Upper lobe of right lung (tissue), 1 donor: ENCODE measurements around the gene ITPK1. TPM values are rescaled to one million over a fixed set of nuclear protein-coding genes. Genes with fewer than 3 reads are reported as not detected.
A peak's percentile ranks its signal among the peaks of the same experiment; 100 is the strongest.

Source experiments
- ATAC-seq: fragments of 200-7000 bp; cut with Tn5 transposase; one replicate; pipeline ENCODE4 v1.9.1; 2020; ENCODE audit warnings: mild to moderate bottlenecking, moderate library complexity
- DNase-seq: peaks from one replicate; pipeline ENCODE4 v3.0.0-alpha.2; 2020
- H3K27ac ChIP-seq: fragments of 200-600 bp; one replicate; pipeline ENCODE4 v1.8.0; 2022
- H3K27me3 ChIP-seq: fragments of 200-600 bp; one replicate; pipeline ENCODE4 v1.8.0; 2022; ENCODE audit warnings: mild to moderate bottlenecking
- H3K36me3 ChIP-seq: fragments of 200-600 bp; one replicate; pipeline ENCODE4 v1.8.0; 2022
- H3K4me1 ChIP-seq: fragments of 200-600 bp; one replicate; pipeline ENCODE4 v1.8.0; 2022
- H3K4me3 ChIP-seq: fragments of 200-600 bp; one replicate; pipeline ENCODE4 v1.8.0; 2022; ENCODE audit warnings: mild to moderate bottlenecking
- H3K9me3 ChIP-seq: fragments of 200-600 bp; one replicate; pipeline ENCODE4 v1.8.0; 2022
- CTCF ChIP-seq: fragments of 200-600 bp; IDR thresholded peaks from one replicate; pipeline ENCODE4 v1.8.0; 2022; ENCODE audit warnings: antibody characterized with exemption
- intact Hi-C: fragments of 100-400 bp; cut with DNase I; formaldehyde crosslinking; loops from one replicate; pipeline ENCODE4 v1.11.0; 2022
- total RNA-seq: library from RNA; stranded (reverse); fragmentation: NEBNext Ultra II Directional; extraction: Animal tissue kit (Norgen Biotek cat#: 25700); gene quantifications from one replicate; pipeline ENCODE4 v1.2.1, GENCODE V29; 2021
- donor health status: DM: no; HTN: yes; CAD: no; lungs with severe emphysema.

Gene ITPK1
- total RNA-seq, 1 donor from 2014 or later = 96.9 TPM

- DNase-seq = no peak
- TF ChIP-seq CTCF = no peak
- no peaks in the 10 kb centered on the region for H3K4me1 ChIP-seq
- intact Hi-C loops = no loop called here
- peaks cover 22% of the 10 kb centered on the region for H3K27me3 ChIP-seq
- ATAC-seq = no peak
- H3K27ac ChIP-seq = no peak overlapping the region
- no peaks in the 10 kb centered on the region for H3K36me3 ChIP-seq
- H3K4me3 ChIP-seq = no peak overlapping the region
- no peaks in the 10 kb centered on the region for H3K9me3 ChIP-seq
Measured at GRCh38 chr14:92926180-92926845, 189.4 kb downstream of the ITPK1 start.

- intact Hi-C loops = no loop called here
- H3K4me3 ChIP-seq = no peak overlapping the region
- H3K27ac ChIP-seq = no peak overlapping the region
- no peaks in the 10 kb centered on the region for H3K4me1 ChIP-seq
- H3K27me3 ChIP-seq = peaks cover 22% of the 10 kb centered on the region
- DNase-seq = no peak
- TF ChIP-seq CTCF = no peak
- no peaks in the 10 kb centered on the region for H3K9me3 ChIP-seq
- no peak for ATAC-seq
- H3K36me3 ChIP-seq = no peaks in the 10 kb centered on the region
Measured at GRCh38 chr14:92925446-92925845, 190.3 kb downstream of the ITPK1 start.

GRCh38 chr14:92924247-92924646, 191.5 kb downstream of the ITPK1 start:
- Histone ChIP-seq H3K9me3 (no peaks in the 10 kb centered on the region), H3K4me3 (no peak overlapping the region), H3K27me3 (peaks cover 22% of the 10 kb centered on the region), H3K27ac (no peak overlapping the region), H3K4me1 (no peaks in the 10 kb centered on the region), H3K36me3 (no peaks in the 10 kb centered on the region)
- no peak for ATAC-seq
- no peak for DNase-seq
- TF ChIP-seq CTCF = no peak
- intact Hi-C loops = no loop called here

GRCh38 chr14:92923744-92924103, 192.0 kb downstream of the ITPK1 start:
- no peak overlapping the region for H3K27ac ChIP-seq
- H3K4me3 ChIP-seq = no peak overlapping the region
- no peak for ATAC-seq
- no peak for DNase-seq
- H3K36me3 ChIP-seq = no peaks in the 10 kb centered on the region
- H3K27me3 ChIP-seq = peaks cover 22% of the 10 kb centered on the region
- intact Hi-C loops = no loop called here
- H3K9me3 ChIP-seq = no peaks in the 10 kb centered on the region
- no peak for TF ChIP-seq CTCF
- no peaks in the 10 kb centered on the region for H3K4me1 ChIP-seq

- no peaks in the 10 kb centered on the region for H3K36me3 ChIP-seq
- no peak within 1 kb of the TSS for H3K27ac ChIP-seq
- peak; percentile 76 for DNase-seq
- intact Hi-C loops = no loop called here
- ATAC-seq = peak; percentile 74
- H3K4me1 ChIP-seq = no peaks in the 10 kb centered on the region
- H3K27me3 ChIP-seq = peaks cover 22% of the 10 kb centered on the region
- H3K9me3 ChIP-seq = no peaks in the 10 kb centered on the region
- H3K4me3 ChIP-seq = no peak within 1 kb of the TSS
- no peak for TF ChIP-seq CTCF
Measured at GRCh38 chr14:92922883-92923743, 192.6 kb downstream of the ITPK1 start, which contains the start of gene CHGA. Gene CHGA, plus strand, starts transcription at chr14:92923150. Its CDS starts 210 bp downstream, at chr14:92923360.
